Measurements from ENCODE around the gene FAM83G.

FAM83G gene

DNA sequence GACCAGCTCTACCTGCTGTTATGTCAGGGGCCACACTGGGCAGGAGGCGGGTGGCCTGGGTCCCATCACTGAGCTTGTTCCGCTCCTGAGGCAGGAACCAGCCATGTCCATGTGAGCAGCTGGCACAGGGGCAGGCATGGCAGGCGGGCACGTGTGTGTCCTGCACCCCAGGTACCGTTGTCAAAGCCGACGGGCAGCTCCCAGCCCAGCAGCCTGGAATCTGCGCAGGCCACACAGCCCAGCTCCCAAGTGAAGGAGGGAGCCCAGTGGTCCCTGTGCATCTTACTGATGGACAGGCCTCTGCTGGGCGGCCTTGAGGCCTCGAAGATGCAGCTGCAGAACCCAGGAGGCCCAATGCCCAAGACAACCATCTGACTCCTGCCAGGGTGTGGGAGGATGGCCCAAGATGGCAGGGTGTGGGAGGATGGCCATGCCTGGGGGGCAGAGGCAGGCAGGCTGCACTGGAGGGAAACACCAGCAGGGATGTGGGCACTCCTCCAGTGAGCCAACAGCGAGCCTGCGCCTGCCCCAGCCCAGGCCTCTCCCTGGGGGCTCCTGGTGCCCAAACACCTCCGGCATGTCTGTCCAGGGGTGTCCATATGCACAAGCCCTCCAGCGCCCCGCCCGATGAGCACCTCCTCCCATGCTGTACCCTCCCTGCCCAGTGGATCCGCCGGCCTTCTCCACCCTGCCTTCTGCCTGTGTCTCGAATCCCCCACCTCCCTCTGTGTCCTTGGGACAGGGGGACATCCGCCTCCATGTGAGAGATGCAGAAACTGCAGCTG is 12.8 kb downstream of the FAM83G start:
- Histone ChIP-seq H3K27me3 (ENCODE audit: control insufficient read depth in 5 of 5, insufficient read depth in 4 of 5, low read length in 5 of 5) (peaks cover 0 to 4% (median 0%) of the 10 kb centered on the region in 5 donors), H3K4me1 (ENCODE audit: control insufficient read depth in 5 of 5, insufficient read depth in 5 of 5, low read length in 5 of 5) (no peaks in the 10 kb centered on the region), H3K9me3 (ENCODE audit: control insufficient read depth in 5 of 5, low read length in 5 of 5) (peaks cover 0 to 4% (median 0%) of the 10 kb centered on the region in 5 donors), H3K36me3 (ENCODE audit: control insufficient read depth in 5 of 5, insufficient read depth in 5 of 5, low read length in 5 of 5) (peaks cover 0 to 2% (median 0%) of the 10 kb centered on the region in 5 donors), H3K27ac (ENCODE audit: low read depth, low read length) (no peak overlapping the region), H3K4me3 (ENCODE audit: low read depth in 1 of 5, low read length in 5 of 5) (no peak overlapping the region), H3K9ac (ENCODE audit: low read length in 5 of 5) (no peak overlapping the region)

DNA sequence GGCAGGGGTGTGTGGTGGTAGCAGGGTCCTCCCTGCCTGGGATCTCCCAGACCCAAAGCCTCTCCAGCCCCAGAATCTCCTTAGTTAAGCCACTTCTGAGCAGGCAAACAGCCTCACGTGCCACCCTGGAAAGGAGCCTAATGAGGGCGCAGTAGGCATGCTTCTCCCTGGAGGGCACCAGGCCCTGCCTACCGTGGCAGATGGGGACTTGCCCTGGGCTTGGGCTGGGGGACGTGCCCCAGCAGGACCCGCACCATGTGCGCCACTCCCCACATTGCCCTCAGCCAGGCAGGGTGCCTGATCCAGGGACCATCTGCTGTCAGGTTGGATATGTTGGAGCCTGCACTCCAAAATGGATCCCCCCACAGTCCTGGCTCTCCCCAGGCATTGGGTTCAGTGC is 14.2 kb downstream of the FAM83G start:
- Histone ChIP-seq H3K36me3 (ENCODE audit: control insufficient read depth in 5 of 5, insufficient read depth in 5 of 5, low read length in 5 of 5) (peaks cover 0 to 2% (median 0%) of the 10 kb centered on the region in 5 donors), H3K4me3 (ENCODE audit: low read depth in 1 of 5, low read length in 5 of 5) (no peak overlapping the region), H3K27me3 (ENCODE audit: control insufficient read depth in 5 of 5, insufficient read depth in 4 of 5, low read length in 5 of 5) (peaks cover 0 to 4% (median 0%) of the 10 kb centered on the region in 5 donors), H3K4me1 (ENCODE audit: control insufficient read depth in 5 of 5, insufficient read depth in 5 of 5, low read length in 5 of 5) (no peaks in the 10 kb centered on the region), H3K27ac (ENCODE audit: low read depth, low read length) (no peak overlapping the region), H3K9ac (ENCODE audit: low read length in 5 of 5) (no peak overlapping the region), H3K9me3 (ENCODE audit: control insufficient read depth in 5 of 5, low read length in 5 of 5) (peaks cover 0 to 4% (median 0%) of the 10 kb centered on the region in 5 donors)

DNA sequence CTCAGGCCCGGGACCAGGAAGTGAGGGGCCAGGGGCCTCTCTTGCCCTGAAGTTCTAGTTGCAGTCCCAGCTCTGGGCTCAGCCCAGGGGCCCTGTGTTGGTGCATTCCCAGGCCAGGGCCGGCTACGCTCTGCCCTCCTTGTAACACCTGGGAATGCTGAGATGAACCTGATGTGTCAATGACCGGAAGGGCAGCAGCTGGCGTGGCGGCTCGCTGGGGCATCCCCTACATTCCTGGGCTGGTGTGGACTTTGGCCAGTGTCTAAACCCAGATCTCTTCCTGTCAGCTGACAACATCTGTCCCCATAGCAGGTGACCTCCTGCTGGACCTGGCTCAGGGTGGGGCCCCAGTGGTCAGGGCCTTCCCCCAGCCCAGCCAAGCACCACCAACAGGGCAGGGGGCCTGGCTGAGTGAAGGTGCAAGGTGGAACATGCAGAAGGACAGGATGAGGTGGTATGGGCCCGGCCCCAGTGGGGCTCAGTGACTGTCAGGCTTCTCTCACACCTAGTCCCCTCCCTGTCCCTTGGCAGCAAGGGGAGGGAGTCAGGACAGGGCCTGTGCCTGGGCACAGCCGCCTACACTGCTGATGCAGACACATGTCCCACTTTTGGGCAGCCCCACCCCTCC is 15.9 kb downstream of the FAM83G start:
- Histone ChIP-seq H3K27me3 (ENCODE audit: control insufficient read depth in 5 of 5, insufficient read depth in 4 of 5, low read length in 5 of 5) (peaks cover 0 to 4% (median 0%) of the 10 kb centered on the region in 5 donors), H3K36me3 (ENCODE audit: control insufficient read depth in 5 of 5, insufficient read depth in 5 of 5, low read length in 5 of 5) (peaks cover 0 to 2% (median 0%) of the 10 kb centered on the region in 5 donors), H3K27ac (ENCODE audit: low read depth, low read length) (no peak overlapping the region), H3K9me3 (ENCODE audit: control insufficient read depth in 5 of 5, low read length in 5 of 5) (no peaks in the 10 kb centered on the region), H3K9ac (ENCODE audit: low read length in 5 of 5) (no peak overlapping the region), H3K4me3 (ENCODE audit: low read depth in 1 of 5, low read length in 5 of 5) (no peak overlapping the region), H3K4me1 (ENCODE audit: control insufficient read depth in 5 of 5, insufficient read depth in 5 of 5, low read length in 5 of 5) (no peaks in the 10 kb centered on the region)

DNA sequence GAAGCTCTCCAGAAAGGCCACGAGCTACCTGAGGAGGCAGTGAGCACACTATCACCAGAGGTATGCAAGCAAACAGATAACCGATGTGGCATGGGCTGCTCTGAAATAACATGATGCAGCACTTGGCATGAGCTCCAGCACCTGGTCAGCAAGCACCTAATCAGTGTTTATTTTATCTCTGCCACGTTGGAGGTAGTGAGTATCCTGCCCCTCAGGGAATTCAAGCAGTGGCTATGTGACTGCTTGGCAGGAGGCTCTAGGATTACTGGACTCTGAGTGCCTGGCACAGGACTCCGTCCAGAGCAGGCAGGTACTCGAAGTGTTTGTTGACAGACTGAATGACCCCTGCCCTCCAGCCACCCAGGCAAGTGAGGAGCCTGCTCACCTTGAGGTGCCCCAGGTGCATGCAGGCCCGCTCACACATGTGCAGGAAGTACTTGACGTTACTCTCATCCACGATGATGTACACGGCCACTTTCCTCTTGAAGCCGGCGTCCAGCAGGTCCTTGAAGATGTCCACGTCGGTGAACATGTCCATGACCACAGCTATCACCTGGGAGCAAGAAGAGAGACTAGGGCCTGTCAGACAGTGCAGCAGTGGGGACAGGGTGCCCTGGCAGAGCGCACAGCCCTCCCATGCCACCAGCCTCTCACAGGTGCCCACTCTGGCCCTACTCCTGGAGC is 16.6 kb downstream of the FAM83G start:
- H3K9me3 ChIP-seq (ENCODE audit: control insufficient read depth in 5 of 5, low read length in 5 of 5) = no peaks in the 10 kb centered on the region
- no peak overlapping the region for H3K4me3 ChIP-seq (ENCODE audit: low read depth in 1 of 5, low read length in 5 of 5)
- no peak overlapping the region for H3K27ac ChIP-seq (ENCODE audit: low read depth, low read length)
- peaks cover 0 to 2% (median 0%) of the 10 kb centered on the region in 5 donors for H3K36me3 ChIP-seq (ENCODE audit: control insufficient read depth in 5 of 5, insufficient read depth in 5 of 5, low read length in 5 of 5)
- H3K9ac ChIP-seq (ENCODE audit: low read length in 5 of 5) = no peak overlapping the region
- no peaks in the 10 kb centered on the region for H3K4me1 ChIP-seq (ENCODE audit: control insufficient read depth in 5 of 5, insufficient read depth in 5 of 5, low read length in 5 of 5)
- peaks cover 0 to 3% (median 0%) of the 10 kb centered on the region in 5 donors for H3K27me3 ChIP-seq (ENCODE audit: control insufficient read depth in 5 of 5, insufficient read depth in 4 of 5, low read length in 5 of 5)

DNA sequence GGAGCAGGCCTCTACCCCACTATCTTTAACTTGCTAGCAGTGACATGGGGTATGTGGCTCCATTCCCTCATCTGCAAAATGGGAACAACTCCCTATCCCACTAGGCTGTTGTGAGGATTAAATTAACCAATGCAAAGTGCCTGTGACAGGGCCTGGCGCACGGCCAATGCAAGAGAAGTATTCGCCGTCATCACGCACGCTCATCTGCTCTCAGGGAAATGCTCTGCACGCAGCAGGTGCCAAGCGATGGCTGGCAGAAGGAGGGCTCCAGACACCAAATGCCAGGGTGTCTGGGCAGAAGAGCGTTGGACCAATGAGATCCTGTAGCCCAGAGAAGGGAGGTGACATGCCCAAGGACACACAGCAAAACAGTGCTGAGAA is 17.3 kb downstream of the FAM83G start:
- Histone ChIP-seq H3K27ac (ENCODE audit: low read depth, low read length) (no peak overlapping the region), H3K4me1 (ENCODE audit: control insufficient read depth in 5 of 5, insufficient read depth in 5 of 5, low read length in 5 of 5) (no peaks in the 10 kb centered on the region), H3K4me3 (ENCODE audit: low read depth in 1 of 5, low read length in 5 of 5) (no peak overlapping the region)

DNA sequence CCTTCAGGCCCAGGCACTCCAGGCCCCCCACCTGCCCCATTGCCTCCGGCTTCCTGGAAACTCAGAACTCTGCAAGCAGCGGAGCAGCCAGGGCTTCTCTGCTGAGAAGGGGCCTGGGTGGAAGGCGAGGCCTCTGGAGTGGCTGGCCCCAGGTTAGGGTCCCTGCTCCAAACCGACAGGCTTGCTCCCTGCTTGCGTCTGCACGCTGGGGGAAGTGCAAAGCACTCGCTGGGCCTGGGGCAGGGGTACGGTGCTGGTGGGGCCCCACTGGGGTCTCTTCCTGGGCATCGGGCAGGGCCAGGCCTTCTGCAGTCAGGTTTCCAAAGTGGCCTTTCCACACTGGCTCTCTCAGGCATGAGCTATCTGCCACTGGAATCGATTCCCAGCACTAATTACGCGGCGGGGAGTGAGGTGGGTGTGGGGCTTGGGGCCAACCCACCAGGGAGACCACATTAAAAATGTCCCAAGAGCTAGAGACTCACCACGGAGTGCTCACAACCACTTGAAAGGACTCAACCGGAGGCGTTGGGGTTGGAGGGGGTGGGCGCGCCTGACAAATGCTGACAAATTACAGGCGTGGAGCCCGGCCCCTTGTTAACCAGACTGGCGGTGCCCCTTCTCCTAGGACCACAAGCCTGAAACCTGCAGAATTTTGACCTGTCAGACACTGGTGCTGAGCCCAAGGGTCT is 17.9 kb downstream of the FAM83G start:
- H3K27ac ChIP-seq (ENCODE audit: low read depth, low read length) = no peak overlapping the region
- H3K9me3 ChIP-seq (ENCODE audit: control insufficient read depth in 5 of 5, low read length in 5 of 5) = no peaks in the 10 kb centered on the region
- no peak overlapping the region for H3K9ac ChIP-seq (ENCODE audit: low read length in 5 of 5)
- H3K36me3 ChIP-seq (ENCODE audit: control insufficient read depth in 5 of 5, insufficient read depth in 5 of 5, low read length in 5 of 5) = peaks cover 0 to 2% (median 0%) of the 10 kb centered on the region in 5 donors
- no peaks in the 10 kb centered on the region for H3K4me1 ChIP-seq (ENCODE audit: control insufficient read depth in 5 of 5, insufficient read depth in 5 of 5, low read length in 5 of 5)
- no peak overlapping the region for H3K4me3 ChIP-seq (ENCODE audit: low read depth in 1 of 5, low read length in 5 of 5)
- no peaks in the 10 kb centered on the region for H3K27me3 ChIP-seq (ENCODE audit: control insufficient read depth in 5 of 5, insufficient read depth in 4 of 5, low read length in 5 of 5)

More for the DNA sequence above, 17.3 kb downstream of the FAM83G start:
- Histone ChIP-seq H3K27me3 (ENCODE audit: control insufficient read depth in 5 of 5, insufficient read depth in 4 of 5, low read length in 5 of 5) (no peaks in the 10 kb centered on the region), H3K9me3 (ENCODE audit: control insufficient read depth in 5 of 5, low read length in 5 of 5) (no peaks in the 10 kb centered on the region), H3K36me3 (ENCODE audit: control insufficient read depth in 5 of 5, insufficient read depth in 5 of 5, low read length in 5 of 5) (peaks cover 0 to 2% (median 0%) of the 10 kb centered on the region in 5 donors), H3K9ac (ENCODE audit: low read length in 5 of 5) (no peak overlapping the region)

DNA sequence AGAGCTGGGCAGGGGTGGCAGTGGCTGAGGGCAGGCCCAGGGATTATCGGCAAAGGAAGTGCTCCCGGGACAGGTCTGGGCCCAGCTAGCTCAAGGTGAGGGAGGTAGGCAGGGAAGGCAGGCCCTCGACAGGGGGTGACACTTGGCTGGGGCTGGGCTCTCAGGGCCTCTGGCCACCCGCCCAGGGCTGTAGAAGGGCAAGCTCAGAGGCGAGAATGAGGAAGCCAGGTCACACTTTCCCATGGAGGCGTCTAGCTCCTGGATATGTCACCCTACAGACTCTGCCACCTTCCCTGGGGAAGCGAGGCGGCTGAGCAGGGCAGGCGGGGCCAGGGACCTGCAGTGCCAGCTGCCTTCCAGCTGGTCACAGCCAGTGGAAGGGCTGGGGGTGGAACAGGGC is 19.1 kb downstream of the FAM83G start:
- Histone ChIP-seq H3K4me1 (ENCODE audit: control insufficient read depth in 5 of 5, insufficient read depth in 5 of 5, low read length in 5 of 5) (no peaks in the 10 kb centered on the region), H3K27ac (ENCODE audit: low read depth, low read length) (no peak overlapping the region)

DNA sequence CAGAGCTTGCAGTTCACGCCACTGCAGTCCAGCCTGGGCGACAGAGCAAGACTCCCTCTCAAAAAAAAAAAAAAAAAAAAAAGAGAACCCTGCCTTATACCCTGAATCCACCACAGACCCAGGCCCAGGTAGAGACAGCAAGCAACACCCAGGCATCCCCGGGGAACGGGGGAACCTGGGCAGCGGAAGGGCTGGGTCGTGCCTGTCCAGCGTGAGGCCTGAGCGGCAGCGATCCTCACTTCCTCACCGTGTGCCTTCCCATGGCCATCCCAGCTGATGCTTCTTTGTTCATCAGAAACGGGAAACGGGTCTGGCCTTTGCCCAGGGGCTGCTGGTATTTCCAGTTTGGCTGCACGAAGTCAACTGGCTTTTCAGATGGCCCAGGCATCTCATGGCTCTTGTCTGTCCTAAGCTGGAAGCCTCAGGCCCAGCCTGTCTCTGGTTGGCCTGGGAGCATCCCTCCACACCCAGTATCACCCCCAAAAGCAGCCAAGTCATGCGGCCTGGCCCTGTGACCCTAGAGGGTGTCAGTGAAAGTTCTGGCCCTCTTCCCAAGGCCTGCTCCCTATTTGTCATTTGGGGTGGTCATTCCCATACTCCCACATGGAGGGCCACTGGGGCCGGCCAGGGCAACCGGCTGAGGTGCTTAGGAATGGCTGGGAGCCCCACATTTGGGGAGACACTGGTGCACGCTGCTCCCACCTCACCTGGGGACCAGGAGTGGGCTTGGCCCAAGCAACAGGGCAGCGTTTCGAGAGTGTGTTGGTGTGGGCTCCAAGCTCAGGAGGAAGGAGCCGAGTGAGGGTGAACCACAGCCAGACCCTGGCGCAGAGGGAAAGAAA is 20.1 kb downstream of the FAM83G start:
- Histone ChIP-seq H3K4me1 (ENCODE audit: control insufficient read depth in 5 of 5, insufficient read depth in 5 of 5, low read length in 5 of 5) (no peaks in the 10 kb centered on the region), H3K27me3 (ENCODE audit: control insufficient read depth in 5 of 5, insufficient read depth in 4 of 5, low read length in 5 of 5) (no peaks in the 10 kb centered on the region), H3K36me3 (ENCODE audit: control insufficient read depth in 5 of 5, insufficient read depth in 5 of 5, low read length in 5 of 5) (peaks cover 0 to 2% (median 0%) of the 10 kb centered on the region in 5 donors), H3K27ac (ENCODE audit: low read depth, low read length) (no peak overlapping the region), H3K9ac (ENCODE audit: low read length in 5 of 5) (no peak overlapping the region), H3K9me3 (ENCODE audit: control insufficient read depth in 5 of 5, low read length in 5 of 5) (no peaks in the 10 kb centered on the region), H3K4me3 (ENCODE audit: low read depth in 1 of 5, low read length in 5 of 5) (no peak overlapping the region)

More for the DNA sequence above, 19.1 kb downstream of the FAM83G start:
- H3K4me3 ChIP-seq (ENCODE audit: low read depth in 1 of 5, low read length in 5 of 5) = no peak overlapping the region
- peaks cover 0 to 2% (median 0%) of the 10 kb centered on the region in 5 donors for H3K36me3 ChIP-seq (ENCODE audit: control insufficient read depth in 5 of 5, insufficient read depth in 5 of 5, low read length in 5 of 5)
- no peaks in the 10 kb centered on the region for H3K27me3 ChIP-seq (ENCODE audit: control insufficient read depth in 5 of 5, insufficient read depth in 4 of 5, low read length in 5 of 5)
- no peaks in the 10 kb centered on the region for H3K9me3 ChIP-seq (ENCODE audit: control insufficient read depth in 5 of 5, low read length in 5 of 5)
- no peak overlapping the region for H3K9ac ChIP-seq (ENCODE audit: low read length in 5 of 5)
